Astrocyte of the cerebellum (primary cell): ENCODE results near the gene MYH10.

Source experiments
- DNase-seq: peaks from one replicate; pipeline ENCODE4 v3.0.0-alpha.2; 2011; ENCODE audit warnings: low read depth
- H3K4me3 ChIP-seq: 2 replicates; pipeline ENCODE4 v1.5.1; 2011; ENCODE audit warnings: mild to moderate bottlenecking, low read depth, low read length, moderate library complexity
- CTCF ChIP-seq: IDR thresholded peaks from 2 replicates; pipeline ENCODE4 v1.5.1; 2012; ENCODE audit warnings: low read length, low read depth, moderate library complexity, mild to moderate bottlenecking; ENCODE audit errors: missing control alignments
- in situ Hi-C: cut with HindIII; loops from 2 replicates; pipeline ENCODE4 v1.10.0; 2017; ENCODE audit warnings: low sequenced_read_pairs

The MYH10 gene

GRCh38 chr17:8518326-8518725 lies 112.2 kb downstream of the MYH10 start:
- in situ Hi-C loops, result no loop called here
- no peak overlapping the region for H3K4me3 ChIP-seq
- DNase-seq, result no peak
- no peak for TF ChIP-seq CTCF

- in situ Hi-C loops, result no loop called here
- TF ChIP-seq CTCF, result no peak
- DNase-seq, result no peak
- no peak overlapping the region for H3K4me3 ChIP-seq
Measured at GRCh38 chr17:8514801-8515200, 115.7 kb downstream of the MYH10 start.

GRCh38 chr17:8506145-8506544 lies 124.4 kb downstream of the MYH10 start:
- in situ Hi-C loops, result no loop called here
- TF ChIP-seq CTCF, result no peak
- DNase-seq, result no peak
- H3K4me3 ChIP-seq, result no peak overlapping the region

GRCh38 chr17:8504460-8505207 lies 125.9 kb downstream of the MYH10 start:
- TF ChIP-seq CTCF, result no peak
- in situ Hi-C loops, result no loop called here

GRCh38 chr17:8503807-8504206 lies 126.7 kb downstream of the MYH10 start:
- in situ Hi-C loops, result no loop called here
- TF ChIP-seq CTCF, result no peak
- H3K4me3 ChIP-seq, result no peak overlapping the region
- DNase-seq, result no peak

More at GRCh38 chr17:8504460-8505207, 125.9 kb downstream of the MYH10 start:
- H3K4me3 ChIP-seq, result no peak overlapping the region
- no peak for DNase-seq

GRCh38 chr17:8503368-8503767 lies 127.2 kb downstream of the MYH10 start:
- TF ChIP-seq CTCF, result no peak
- in situ Hi-C loops, result no loop called here
- no peak for DNase-seq
- no peak overlapping the region for H3K4me3 ChIP-seq

- no peak for DNase-seq
- H3K4me3 ChIP-seq, result no peak overlapping the region
- no peak for TF ChIP-seq CTCF
- in situ Hi-C loops, result no loop called here
Measured at GRCh38 chr17:8502126-8502525, 128.4 kb downstream of the MYH10 start.
